Heart left ventricle (tissue), 13 donors: Measurements from ENCODE around the gene IL12RB2.

Experiments
- POLR2A ChIP-seq, 2 donors: fragments of 450-650 bp; IDR thresholded peaks; one replicate each; pipeline ENCODE4 v1.6.1; 2017; ENCODE audit warnings: antibody characterized with exemption in 2 of 2, mild to moderate bottlenecking in 2 of 2, moderate library complexity in 2 of 2
- TF ChIP-seq, protein P1 (sequence below), 12 donors: fragments of 200-600 bp; sonication (generic) in 4 of 12; IDR thresholded peaks; one replicate each; pipeline versions ENCODE4 v1.5.0 to v1.8.0; 2018 to 2022; ENCODE audit warnings: antibody characterized with exemption in 12 of 12, mild to moderate bottlenecking in 5 of 12
- donor health status: ischemic (EF 13 %, LVEDD 7.1; RV severe dilation, severe dysfunction).
- donor health status: DM: no; HTN: yes; CAD: no.
- donor health status: DM: no; HTN: no; CAD: no.
- donor health status: ischemic (EF 25% LVEDD 6.9; RV normal size, moderate dysfunction).
- donor health status: ischemic (EF 25% LVEDD 5.7; RV mildly dilated, moderate dysfunction).
- donor health status: ischemic (EF 35%, LVEDD 5.7; RV mildly dilated, moderate dysfunction).
- donor health status: nonischemic (EF 11% LVEDD 7.7; RV severe dilation, severe dysfunction).
- donor health status: DM: yes; HTN: yes; CAD: no.
- donor health status: PGD.
- donor health status: ischemic (EF 29% LVEDD 5.4; RV normal size, mild dysfunction).
- donor health status: nonischemic (EF 23%, LVEDD 6.1; RV moderate dilation, normal function).

DNA sequence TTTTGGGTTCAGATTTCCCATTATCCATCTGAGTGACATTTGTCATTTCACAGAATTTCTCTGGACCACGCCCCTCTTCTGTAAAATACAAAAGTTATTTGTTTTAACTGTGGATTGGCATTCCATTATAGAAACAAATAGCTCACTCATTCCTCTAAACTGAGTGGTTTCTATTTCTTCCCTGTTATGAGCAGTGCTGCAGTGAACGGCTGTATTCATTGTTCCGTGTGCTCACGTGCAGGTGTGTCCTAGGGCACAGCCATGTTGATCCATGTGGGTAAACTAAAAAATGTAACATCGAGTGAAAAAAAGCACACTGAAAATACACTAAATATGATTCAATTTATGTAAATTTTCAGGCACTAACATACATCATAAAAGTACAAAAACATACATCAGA is 27.0 kb upstream of the IL12RB2 start:
- TF ChIP-seq, protein P1, sequence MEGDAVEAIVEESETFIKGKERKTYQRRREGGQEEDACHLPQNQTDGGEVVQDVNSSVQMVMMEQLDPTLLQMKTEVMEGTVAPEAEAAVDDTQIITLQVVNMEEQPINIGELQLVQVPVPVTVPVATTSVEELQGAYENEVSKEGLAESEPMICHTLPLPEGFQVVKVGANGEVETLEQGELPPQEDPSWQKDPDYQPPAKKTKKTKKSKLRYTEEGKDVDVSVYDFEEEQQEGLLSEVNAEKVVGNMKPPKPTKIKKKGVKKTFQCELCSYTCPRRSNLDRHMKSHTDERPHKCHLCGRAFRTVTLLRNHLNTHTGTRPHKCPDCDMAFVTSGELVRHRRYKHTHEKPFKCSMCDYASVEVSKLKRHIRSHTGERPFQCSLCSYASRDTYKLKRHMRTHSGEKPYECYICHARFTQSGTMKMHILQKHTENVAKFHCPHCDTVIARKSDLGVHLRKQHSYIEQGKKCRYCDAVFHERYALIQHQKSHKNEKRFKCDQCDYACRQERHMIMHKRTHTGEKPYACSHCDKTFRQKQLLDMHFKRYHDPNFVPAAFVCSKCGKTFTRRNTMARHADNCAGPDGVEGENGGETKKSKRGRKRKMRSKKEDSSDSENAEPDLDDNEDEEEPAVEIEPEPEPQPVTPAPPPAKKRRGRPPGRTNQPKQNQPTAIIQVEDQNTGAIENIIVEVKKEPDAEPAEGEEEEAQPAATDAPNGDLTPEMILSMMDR (IDR thresholded peaks at IDR 0.05): no peak
- no peak for TF ChIP-seq POLR2A (IDR thresholded peaks at IDR 0.05)
